ENCODE results near the gene SCAMP1. TPM values are rescaled to one million over a fixed set of nuclear protein-coding genes. Genes with fewer than 3 reads are reported as not detected.

Gene SCAMP1
- total and polyA plus RNA-seq, 2 of the 13 experiments (the other 11 are each of a cell fraction or from before 2014, with no cell fraction given), result 18.2 to 33.7 TPM

GRCh38 chr5:78518365-78519197 is 158.2 kb downstream of the SCAMP1 start (continued):
- TF ChIP-seq ZNF280D (CRISPR knock-in tag; IDR thresholded peaks at IDR 0.05), result no peak
- TF ChIP-seq GPN1 (CRISPR knock-in tag; IDR thresholded peaks at IDR 0.05; ENCODE audit: borderline replicate concordance), result no peak
- TF ChIP-seq RBAK (CRISPR knock-in tag; IDR thresholded peaks at IDR 0.05), result 0 out of 2 replicates have a peak, but pooled peaks have one; percentile 49
- TF ChIP-seq SNAPC4 (CRISPR knock-in tag; IDR thresholded peaks at IDR 0.05), result no peak
- peak; percentile 70; the same call in 1 of the 2 replicates for TF ChIP-seq ZBTB20 (CRISPR knock-in tag; IDR thresholded peaks at IDR 0.05; ENCODE audit: borderline replicate concordance, low read depth)
- TF ChIP-seq ZMYM4 (CRISPR knock-in tag; IDR thresholded peaks at IDR 0.05), result peak; percentile 83
- no peak for TF ChIP-seq RFXANK (CRISPR knock-in tag; IDR thresholded peaks at IDR 0.05)
- TF ChIP-seq ZNF674 (CRISPR knock-in tag; IDR thresholded peaks at IDR 0.05; ENCODE audit: low read depth), result no peak
- TF ChIP-seq ZBTB26 (CRISPR knock-in tag; IDR thresholded peaks at IDR 0.05; ENCODE audit: borderline replicate concordance), result peak; percentile 47; the same call in 1 of the 2 replicates

Data from HepG2 (cell line).